HL-60/S4 (cell line): ENCODE data around the gene VIPR2.

Experiments
- in situ Hi-C: fragments of 300-500 bp; cut with MboI; formaldehyde crosslinking; loops from 2 replicates; pipeline ENCODE4 v1.14.3; 2022; ENCODE audit warnings: low sequenced_read_pairs

The VIPR2 gene

DNA sequence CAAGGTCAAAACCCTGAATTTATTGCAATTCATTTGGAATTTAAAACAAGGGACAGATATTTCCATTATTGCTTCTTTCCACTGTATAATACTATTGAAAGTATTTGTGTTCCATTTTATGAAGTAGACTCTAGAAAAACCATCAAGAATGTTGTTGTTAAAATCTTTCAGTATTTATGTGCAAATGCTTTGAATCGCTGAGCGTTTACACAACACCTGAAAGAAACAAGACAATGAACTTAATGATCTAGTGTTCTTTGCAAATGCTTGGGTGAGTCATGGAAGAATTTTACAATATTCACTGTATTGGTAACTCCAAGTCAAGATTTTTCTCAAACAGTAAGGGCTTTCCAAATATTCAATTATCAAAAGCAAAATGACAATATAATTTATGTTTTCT, 97.1 kb downstream of the VIPR2 start:
- in situ Hi-C loops: no loop called here

DNA sequence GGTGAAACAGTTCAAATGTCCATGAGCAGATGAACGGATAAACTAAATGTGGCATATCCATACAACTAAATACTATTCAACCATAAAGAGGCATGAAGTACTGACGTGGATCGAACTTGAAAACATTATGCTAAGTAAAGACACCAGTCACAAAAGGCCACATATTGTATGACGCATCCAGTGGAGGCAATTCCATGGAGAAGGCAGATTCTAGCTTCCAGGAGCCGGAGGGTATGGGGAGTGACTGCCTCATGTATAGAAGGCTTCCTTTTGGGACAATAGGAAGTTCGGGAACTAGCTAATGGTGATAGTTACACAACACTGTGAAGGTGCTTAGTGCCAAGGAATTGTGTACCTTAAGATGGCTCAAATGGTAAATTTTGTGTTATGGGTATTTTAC, 98.4 kb downstream of the VIPR2 start:
- in situ Hi-C loops: no loop called here

- in situ Hi-C loops: no loop called here
Measured at GRCh38 chr7:159045839-159046238, 98.8 kb downstream of the VIPR2 start.

GRCh38 chr7:159042581-159043101, 102.0 kb downstream of the VIPR2 start:
- in situ Hi-C loops: no loop called here

DNA sequence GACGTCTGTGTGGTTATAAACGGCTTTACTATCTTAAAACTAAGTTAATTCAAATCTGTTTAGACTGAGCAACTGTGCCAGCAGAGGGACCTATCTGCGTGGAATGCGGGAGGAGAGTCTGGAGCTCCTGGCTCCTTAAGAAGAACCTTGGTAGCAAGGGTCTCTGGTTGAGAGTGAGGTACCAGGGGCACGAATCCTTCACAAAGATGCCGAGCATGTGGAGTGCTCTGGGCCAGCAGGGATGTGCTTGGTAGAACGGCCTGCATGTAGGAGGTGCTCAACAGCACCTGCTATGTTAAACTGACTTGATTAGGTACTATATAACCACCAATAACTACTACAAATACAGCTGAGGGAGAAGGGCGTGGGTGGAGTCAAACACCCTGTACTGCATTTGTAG, 102.6 kb downstream of the VIPR2 start:
- in situ Hi-C loops: no loop called here

- in situ Hi-C loops: no loop called here
Measured at GRCh38 chr7:159040912-159041711, 103.6 kb downstream of the VIPR2 start.

GRCh38 chr7:159040146-159040545, 104.5 kb downstream of the VIPR2 start:
- in situ Hi-C loops: no loop called here

GRCh38 chr7:159039716-159040115, 105.0 kb downstream of the VIPR2 start:
- in situ Hi-C loops: no loop called here

DNA sequence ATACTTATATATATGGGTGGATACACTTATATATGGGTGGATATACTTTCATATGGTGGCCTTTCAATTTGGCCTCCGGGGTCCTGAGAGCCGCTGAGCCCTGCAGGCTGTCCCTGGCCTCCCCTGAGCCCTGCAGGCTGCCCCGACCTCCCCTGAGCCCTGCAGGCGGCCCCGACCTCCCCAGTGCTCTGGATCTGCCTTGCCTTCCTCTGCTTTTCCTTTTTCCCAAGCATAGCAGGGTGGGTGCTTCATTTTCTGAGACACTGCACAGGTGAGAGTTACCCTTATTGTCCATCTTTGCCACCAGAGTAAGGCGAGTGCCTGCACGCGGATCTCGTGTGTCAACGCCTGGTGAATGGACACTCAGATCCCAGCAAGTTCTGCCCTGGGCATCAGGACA, 106.6 kb downstream of the VIPR2 start:
- in situ Hi-C loops: no loop called here

GRCh38 chr7:159036916-159037605, 107.6 kb downstream of the VIPR2 start:
- in situ Hi-C loops: no loop called here

DNA sequence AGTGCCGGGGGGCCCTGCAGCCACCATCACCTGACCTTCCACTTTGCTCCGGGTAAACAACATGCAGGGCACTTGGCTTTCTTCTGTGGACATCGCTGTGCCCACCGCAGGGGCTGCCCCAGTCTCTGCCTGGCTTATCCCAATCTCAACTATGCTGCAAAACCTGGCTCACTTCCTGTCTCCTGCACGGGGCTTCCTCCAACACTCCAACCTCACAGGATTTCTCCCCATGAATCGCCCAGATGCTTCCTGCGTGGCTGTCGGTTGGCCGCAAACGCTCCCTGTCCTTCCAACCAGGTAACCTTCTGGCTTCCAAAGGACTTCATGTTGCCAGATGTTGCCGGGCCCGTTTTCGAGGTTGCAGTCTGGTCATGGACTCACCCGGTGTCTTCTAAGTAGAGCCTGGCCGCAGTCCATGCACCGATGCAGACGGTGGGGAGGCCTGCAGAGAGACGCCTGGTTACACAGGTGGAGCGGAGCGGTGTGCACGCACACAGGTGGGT, 109.0 kb downstream of the VIPR2 start:
- in situ Hi-C loops: no loop called here

DNA sequence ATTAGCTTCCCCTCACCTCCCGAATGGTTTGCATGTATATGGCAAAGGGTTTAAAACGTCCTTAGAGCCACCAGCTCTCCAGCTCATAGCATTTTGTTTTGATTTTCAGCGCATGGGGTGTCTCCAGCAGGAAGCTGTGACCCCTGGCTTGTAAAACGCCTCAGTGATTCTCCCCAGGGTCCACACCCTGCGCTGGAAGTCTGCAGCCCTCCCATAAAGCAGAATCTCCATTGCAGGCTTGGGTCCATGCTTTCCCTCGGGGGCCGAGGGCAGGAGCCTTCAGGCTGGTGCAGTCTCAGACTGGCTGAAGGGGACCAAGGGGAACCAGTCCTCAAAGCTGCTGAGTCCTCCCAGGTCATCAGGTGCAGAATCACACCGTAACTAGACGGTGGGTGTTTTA, 109.7 kb downstream of the VIPR2 start:
- in situ Hi-C loops: no loop called here

DNA sequence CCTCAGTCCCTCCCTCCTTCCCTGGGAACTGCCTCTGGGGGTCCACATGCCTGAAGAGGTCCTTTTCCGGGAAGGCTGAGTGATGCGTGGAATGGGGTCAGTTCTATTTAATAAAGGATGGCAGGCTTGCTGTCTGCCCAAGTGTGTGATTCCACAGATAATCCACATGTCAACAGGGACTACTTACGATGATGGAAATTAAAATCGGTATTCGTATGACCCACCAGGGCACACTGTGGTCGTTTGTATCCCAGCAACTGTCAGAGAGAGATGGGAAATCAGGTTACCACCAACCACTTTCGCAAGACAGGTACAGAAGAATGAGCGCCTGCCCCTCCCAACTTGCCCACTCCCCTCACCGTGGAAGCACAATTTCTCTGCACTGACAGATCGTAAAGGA, 110.3 kb downstream of the VIPR2 start:
- in situ Hi-C loops: no loop called here

DNA sequence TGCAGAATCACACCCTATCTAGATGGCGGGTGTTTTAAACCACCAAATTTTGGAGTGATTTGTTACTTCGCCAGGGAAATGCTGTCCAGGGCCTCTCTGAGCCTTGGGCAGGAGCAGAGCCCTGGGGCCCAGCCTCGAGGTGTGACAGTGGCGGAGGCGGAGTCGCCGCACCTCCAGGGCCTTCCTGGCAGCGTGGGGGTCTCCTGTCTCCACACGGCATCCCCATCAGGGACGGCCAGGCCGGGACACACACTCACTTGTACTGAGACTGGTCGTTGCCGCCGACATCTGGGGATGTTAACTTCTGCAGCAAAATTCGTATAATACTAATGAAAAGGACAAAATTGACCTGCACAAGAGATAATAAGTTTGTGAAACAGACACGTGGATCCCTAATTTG, 110.7 kb downstream of the VIPR2 start:
- in situ Hi-C loops: no loop called here

GRCh38 chr7:159033473-159033825, 111.2 kb downstream of the VIPR2 start:
- in situ Hi-C loops: no loop called here

DNA sequence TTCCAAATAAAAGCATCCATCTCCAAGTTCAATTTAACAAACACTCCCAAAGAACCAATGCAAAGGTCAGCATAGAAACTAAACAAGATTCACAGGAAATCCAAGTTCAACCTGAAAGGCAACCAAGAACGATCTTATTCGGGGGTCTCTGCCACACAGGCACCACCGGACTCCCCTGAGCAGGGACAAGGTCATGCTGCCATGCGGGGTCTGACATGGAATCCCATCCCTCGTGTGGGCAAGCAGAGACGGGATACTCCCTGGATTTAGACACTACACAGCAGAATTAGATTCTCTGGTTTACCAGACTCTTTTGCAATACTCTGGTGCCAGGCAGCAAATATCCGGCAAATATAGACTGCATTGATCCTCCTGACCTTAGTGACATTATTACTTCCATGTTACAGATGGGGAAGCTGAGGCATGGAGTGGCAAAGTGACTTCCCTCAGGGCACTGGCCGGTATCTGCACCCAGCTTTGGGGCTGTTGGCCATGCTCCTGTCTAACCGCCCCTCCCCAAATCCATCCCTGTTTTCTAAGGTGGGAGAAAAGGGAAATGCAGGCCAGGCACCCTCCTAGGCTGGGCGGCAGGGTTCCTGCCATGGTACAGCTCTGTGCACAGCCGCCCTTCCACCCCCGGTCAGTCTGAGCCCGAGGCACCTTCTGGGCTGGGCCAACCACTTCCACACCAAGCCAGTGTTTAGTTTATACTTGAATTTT, 111.8 kb downstream of the VIPR2 start:
- in situ Hi-C loops: no loop called here

DNA sequence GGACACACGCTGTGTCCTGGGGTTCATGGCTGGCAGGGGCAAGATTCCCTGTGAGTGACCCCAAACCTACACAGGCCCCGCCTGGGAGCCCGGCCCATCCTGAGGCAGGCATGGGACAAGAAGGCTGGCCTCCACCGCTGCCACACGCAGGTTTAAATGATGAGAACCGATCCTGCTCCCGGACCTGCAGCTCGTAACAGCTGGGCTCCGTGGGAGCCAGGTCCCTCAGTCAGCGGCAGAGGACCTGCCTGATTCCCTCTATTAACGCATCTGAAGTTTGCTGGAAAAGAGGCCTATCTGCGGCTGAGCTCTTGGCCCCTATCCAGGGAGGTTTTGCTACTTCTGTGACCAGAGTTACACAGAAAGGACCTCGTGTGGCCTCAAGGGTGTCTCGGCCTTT, 112.3 kb downstream of the VIPR2 start:
- in situ Hi-C loops: no loop called here

GRCh38 chr7:159031750-159032149, 112.9 kb downstream of the VIPR2 start:
- in situ Hi-C loops: no loop called here

GRCh38 chr7:159031135-159031701, 113.4 kb downstream of the VIPR2 start:
- in situ Hi-C loops: no loop called here

DNA sequence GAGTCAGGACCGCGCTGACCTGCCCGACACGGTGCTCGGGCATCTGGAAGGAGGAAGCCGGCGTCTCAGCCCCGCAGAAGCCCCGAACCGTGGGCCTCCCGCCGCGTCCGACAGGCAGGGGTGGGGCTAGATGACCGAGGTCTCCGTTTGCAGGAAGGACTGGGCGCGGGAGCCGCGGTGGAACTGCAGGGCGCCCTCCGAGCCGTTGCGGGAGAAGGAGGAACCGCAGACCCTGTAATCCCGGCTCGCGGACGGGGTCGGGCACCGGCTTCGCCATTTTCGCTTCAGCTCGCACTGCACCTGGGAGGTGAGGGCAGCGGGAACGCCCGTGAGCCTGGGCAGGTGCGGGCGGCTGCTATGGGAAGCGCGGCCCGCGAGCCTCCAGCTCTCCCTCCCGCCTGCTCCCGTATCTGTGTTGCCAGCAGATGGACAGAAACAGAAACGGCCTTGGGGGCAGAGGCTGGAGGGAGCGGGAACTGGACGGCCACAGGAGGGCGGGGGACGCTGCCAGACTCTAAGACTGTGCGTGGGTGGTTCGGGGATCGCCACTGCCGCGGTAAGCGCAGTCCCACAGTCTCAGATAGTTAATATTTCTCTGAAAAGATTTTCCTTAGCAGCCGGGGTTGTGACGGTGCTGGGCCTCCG, 114.1 kb downstream of the VIPR2 start:
- in situ Hi-C loops: no loop called here
